Pulmonary artery endothelial cell (primary cell): Measurements from ENCODE around the gene ERFL. TPM values are rescaled to one million over a fixed set of nuclear protein-coding genes. Genes with fewer than 3 reads are reported as not detected.
A peak's percentile ranks its signal among the peaks of the same experiment; 100 is the strongest.

Source experiments
- DNase-seq: peaks from one replicate; pipeline ENCODE4 v3.0.0-alpha.2; 2011; ENCODE audit warnings: low read depth, low spot score
- total RNA-seq: library from RNA; depleted of rRNA; stranded (reverse); fragments of >200 nt; gene quantifications from 2 replicates; pipeline ENCODE4 v1.2.3, GENCODE V29; 2014

Gene ERFL
- total RNA-seq, 1 donor from 2014 or later = not detected

DNA sequence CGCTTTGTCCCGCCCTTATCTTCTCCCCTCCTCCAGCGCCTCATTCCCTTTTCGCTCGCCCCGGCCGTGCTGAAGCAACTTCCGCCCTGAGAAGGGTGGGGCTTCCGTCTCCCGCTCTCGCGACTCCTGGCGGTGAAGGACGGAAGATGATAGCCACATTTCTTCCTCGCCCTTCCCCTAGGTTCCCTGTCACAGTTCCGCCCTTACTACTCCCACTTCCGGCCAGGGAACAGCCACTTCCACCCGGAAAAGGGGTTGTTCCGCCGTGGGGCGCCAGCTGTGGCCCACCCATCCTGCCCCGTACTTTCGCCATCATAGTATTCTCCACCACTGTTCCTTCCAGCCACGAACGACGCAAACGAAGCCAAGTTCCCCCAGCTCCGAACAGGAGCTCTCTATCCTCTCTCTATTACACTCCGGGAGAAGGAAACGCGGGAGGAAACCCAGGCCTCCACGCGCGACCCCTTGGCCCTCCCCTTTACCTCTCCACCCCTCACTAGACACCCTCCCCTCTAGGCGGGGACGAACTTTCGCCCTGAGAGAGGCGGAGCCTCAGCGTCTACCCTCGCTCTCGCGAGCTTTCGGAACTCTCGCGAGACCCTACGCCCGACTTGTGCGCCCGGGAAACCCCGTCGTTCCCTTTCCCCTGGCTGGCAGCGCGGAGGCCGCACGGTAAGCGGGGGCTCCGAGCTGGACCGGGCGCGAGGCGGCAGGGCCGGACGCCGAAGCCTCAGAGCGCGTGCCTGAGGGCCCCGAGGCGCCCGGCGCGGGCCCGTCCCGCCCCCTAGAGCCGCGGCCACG, 68.4 kb downstream of the ERFL start, which contains the start of gene RPS19:
Gene RPS19, plus strand, starts transcription at position 638 of the 801 bp plus-strand sequence. CDS start 520 bp downstream, outside the sequence.
- peak; percentile 93 for DNase-seq

DNA sequence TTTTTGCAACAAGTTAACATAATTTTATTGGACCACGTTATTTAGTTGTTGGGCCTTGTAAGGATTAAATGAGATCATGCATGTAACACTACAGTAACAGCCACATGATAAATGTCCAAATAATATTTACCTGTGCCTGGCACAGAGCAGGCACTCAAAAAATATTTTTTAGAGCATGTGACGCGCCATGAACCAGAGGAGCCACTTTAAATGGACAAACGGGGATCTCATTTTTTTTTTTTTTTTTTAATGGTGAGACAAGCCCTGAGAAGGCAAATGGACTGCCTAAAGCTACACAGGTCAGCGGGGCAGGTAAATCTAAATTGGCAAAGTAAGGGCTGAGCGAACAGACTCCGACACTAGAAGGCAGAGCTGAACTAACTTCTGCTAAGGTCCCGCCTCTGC, 69.0 kb downstream of the ERFL start:
- no peak for DNase-seq

Other genes starting within 250 kb of the ERFL start
- gene CEACAM7, start 240.2 kb downstream of the ERFL start, total RNA-seq = not detected in 2 replicates
- not detected in 2 replicates for gene CEACAM5, start 219.8 kb downstream of the ERFL start, total RNA-seq
- not detected in 2 replicates for gene CEACAM6, start 172.9 kb downstream of the ERFL start, total RNA-seq
- gene CEACAM3, start 131.9 kb downstream of the ERFL start, total RNA-seq = not detected in 2 replicates
- not detected in 2 replicates for gene LYPD4, start 83.8 kb downstream of the ERFL start, total RNA-seq
- gene DMRTC2, start 83.4 kb downstream of the ERFL start, total RNA-seq = not detected in 2 replicates
- gene RPS19, start 68.2 kb downstream of the ERFL start, total RNA-seq = 650 and 665 TPM in 2 replicates
- gene CD79A, start 51.2 kb downstream of the ERFL start, total RNA-seq = not detected in 2 replicates
- gene ARHGEF1, start 45.3 kb downstream of the ERFL start, total RNA-seq = 46.3 and 53.8 TPM in 2 replicates
- 95.2 and 157 TPM in 2 replicates for gene RABAC1, start 30.9 kb upstream of the ERFL start, total RNA-seq
- gene ATP1A3, start 65.8 kb upstream of the ERFL start, total RNA-seq = 0.07 TPM in 1 of 2 replicates, not detected in the other
- 2.2 and 5.7 TPM in 2 replicates for gene GRIK5, start 141.8 kb upstream of the ERFL start, total RNA-seq
- 11.9 and 15.1 TPM in 2 replicates for gene ZNF574, start 147.7 kb upstream of the ERFL start, total RNA-seq
- gene POU2F2, start 204.0 kb upstream of the ERFL start, total RNA-seq = 0.26 and 0.49 TPM in 2 replicates